Measurements from ENCODE around the gene AURKB. TPM values are rescaled to one million over a fixed set of nuclear protein-coding genes. Genes with fewer than 3 reads are reported as not detected.

Gene AURKB
- total and polyA plus RNA-seq, 10 of the 15 experiments (the other 5 are each of a cell fraction or from before 2014, with no cell fraction given), result 52.7 to 209 (median 128) TPM

DNA sequence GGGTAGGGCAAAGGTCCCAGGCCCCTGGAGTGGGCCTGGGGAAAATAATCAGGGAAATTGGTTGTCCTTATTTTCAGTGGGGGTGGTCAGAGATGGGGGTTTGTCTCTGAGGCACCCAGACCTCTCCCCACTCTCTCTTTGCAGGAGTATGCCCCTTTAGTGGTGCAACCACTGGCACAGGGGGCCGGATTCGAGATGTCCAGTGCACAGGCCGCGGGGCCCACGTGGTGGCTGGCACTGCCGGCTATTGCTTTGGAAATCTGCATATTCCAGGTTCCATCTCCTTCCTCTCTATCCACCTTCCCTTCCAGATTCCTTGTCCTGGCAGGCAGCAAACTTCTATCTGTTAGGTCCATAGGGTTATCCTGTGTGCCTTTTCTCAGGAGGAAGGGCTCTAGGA lies 46.3 kb upstream of the AURKB start (continued):
- TF ChIP-seq, protein P1, sequence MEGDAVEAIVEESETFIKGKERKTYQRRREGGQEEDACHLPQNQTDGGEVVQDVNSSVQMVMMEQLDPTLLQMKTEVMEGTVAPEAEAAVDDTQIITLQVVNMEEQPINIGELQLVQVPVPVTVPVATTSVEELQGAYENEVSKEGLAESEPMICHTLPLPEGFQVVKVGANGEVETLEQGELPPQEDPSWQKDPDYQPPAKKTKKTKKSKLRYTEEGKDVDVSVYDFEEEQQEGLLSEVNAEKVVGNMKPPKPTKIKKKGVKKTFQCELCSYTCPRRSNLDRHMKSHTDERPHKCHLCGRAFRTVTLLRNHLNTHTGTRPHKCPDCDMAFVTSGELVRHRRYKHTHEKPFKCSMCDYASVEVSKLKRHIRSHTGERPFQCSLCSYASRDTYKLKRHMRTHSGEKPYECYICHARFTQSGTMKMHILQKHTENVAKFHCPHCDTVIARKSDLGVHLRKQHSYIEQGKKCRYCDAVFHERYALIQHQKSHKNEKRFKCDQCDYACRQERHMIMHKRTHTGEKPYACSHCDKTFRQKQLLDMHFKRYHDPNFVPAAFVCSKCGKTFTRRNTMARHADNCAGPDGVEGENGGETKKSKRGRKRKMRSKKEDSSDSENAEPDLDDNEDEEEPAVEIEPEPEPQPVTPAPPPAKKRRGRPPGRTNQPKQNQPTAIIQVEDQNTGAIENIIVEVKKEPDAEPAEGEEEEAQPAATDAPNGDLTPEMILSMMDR (IDR thresholded peaks at IDR 0.05 in 2 of 3, conservative IDR thresholded peaks at IDR 0.05 in 1 of 3; ENCODE audit: control insufficient read depth in 2 of 3, extremely low read depth in 1 of 3, insufficient read depth in 1 of 3, low read depth in 3 of 3, low read length in 3 of 3), result no peak
- no peak for TF ChIP-seq STAT1 (conservative IDR thresholded peaks at IDR 0.05)

DNA sequence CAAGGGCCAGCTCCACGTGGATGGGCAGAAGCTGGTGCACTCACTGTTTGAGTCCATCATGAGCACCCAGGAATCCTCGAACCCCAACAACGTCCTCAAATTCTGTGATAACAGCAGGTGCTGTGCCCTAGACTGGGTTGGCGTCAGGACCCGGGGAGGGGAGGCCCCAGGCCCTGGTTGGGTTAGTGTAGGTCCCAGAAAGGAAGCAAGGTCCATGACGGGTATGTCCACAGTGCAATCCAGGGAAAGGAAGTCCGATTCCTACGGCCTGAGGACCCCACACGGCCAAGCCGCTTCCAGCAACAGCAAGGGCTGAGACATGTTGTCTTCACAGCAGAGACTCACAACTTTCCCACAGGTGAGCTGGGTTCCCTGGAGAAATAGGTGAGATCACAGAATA lies 45.9 kb upstream of the AURKB start:
- in situ Hi-C loops (cut with MboI), result no loop called here
- Histone ChIP-seq H3K27me3 (replicated peaks in 1 of 2; ENCODE audit: control insufficient read depth in 2 of 2, insufficient read depth in 2 of 2, low read length in 1 of 2) (no peaks in the 10 kb centered on the region), H4K20me1 (ENCODE audit: control insufficient read depth, insufficient read depth) (no peaks in the 10 kb centered on the region), H3K4me3 (no peak overlapping the region), H3K9ac (ENCODE audit: control insufficient read depth, insufficient read depth, low read length) (no peak overlapping the region), H3K4me2 (ENCODE audit: control insufficient read depth, insufficient read depth) (no peak overlapping the region), H3K4me1 (ENCODE audit: control insufficient read depth, insufficient read depth, low read length) (no peaks in the 10 kb centered on the region), H3K9me3 (replicated peaks; ENCODE audit: control insufficient read depth, insufficient read depth, low read length) (no peaks in the 10 kb centered on the region), H3K79me2 (ENCODE audit: control insufficient read depth, insufficient read depth, low read length) (peaks cover 9% of the 10 kb centered on the region), H2AFZ (ENCODE audit: control insufficient read depth, low read depth, low read length) (no peak overlapping the region), H3K36me3 (ENCODE audit: control insufficient read depth in 2 of 2, insufficient read depth in 2 of 2, low read length in 1 of 2) (peaks cover 19 to 23% of the 10 kb centered on the region in 2 experiments), H3K27ac (ENCODE audit: control insufficient read depth, insufficient read depth) (no peak overlapping the region)
- 90% methylated on average over 10 of the region's 10 CpGs for WGBS (ENCODE audit: insufficient coverage, insufficient replicate concordance, low lambda C conversion rate, missing lambda C conversion rate)
- ATAC-seq (no peak), DNase-seq (ENCODE audit: low read depth, low spot score) (no peak), FAIRE-seq (no peak)
- SMC1A ChIA-PET (ENCODE audit: uncharacterized antibody, unreplicated experiment), result no interaction called here
- BruUV-seq (replicated peaks), result TSS peak; percentile 56
- RAD21 ChIA-PET (ENCODE audit: unreplicated experiment), result no interaction called here
- intact Hi-C loops (cut with micrococcal nuclease; ENCODE audit: unreplicated experiment), result no loop called here
- CTCF ChIA-PET, result interaction anchor here (0.6 to 1.3 kb wide), 2 partner anchors 39 to 45 kb away, joined by 3 to 4 read pairs; partner anchors contain the start of gene SLC25A35
- POLR2A ChIA-PET, result no interaction called here
- TF ChIP-seq MEF2B (IDR thresholded peaks at IDR 0.05; ENCODE audit: partially characterized antibody, poor library complexity, severe bottlenecking) (no peak), ZNF24 (IDR thresholded peaks at IDR 0.05) (no peak), SUZ12 (IDR thresholded peaks at IDR 0.05; ENCODE audit: unreplicated experiment) (no peak), RUNX3 (IDR thresholded peaks at IDR 0.05; ENCODE audit: low read length) (no peak), RELA (IDR thresholded peaks at IDR 0.05; ENCODE audit: borderline replicate concordance, partially characterized antibody) (no peak), BACH1 (IDR thresholded peaks at IDR 0.05; ENCODE audit: borderline replicate concordance) (no peak), NRF1 (conservative IDR thresholded peaks at IDR 0.05; ENCODE audit: low read depth, low read length) (no peak), CREM (IDR thresholded peaks at IDR 0.05; ENCODE audit: low read depth) (no peak)
- TF ChIP-seq, protein P2, sequence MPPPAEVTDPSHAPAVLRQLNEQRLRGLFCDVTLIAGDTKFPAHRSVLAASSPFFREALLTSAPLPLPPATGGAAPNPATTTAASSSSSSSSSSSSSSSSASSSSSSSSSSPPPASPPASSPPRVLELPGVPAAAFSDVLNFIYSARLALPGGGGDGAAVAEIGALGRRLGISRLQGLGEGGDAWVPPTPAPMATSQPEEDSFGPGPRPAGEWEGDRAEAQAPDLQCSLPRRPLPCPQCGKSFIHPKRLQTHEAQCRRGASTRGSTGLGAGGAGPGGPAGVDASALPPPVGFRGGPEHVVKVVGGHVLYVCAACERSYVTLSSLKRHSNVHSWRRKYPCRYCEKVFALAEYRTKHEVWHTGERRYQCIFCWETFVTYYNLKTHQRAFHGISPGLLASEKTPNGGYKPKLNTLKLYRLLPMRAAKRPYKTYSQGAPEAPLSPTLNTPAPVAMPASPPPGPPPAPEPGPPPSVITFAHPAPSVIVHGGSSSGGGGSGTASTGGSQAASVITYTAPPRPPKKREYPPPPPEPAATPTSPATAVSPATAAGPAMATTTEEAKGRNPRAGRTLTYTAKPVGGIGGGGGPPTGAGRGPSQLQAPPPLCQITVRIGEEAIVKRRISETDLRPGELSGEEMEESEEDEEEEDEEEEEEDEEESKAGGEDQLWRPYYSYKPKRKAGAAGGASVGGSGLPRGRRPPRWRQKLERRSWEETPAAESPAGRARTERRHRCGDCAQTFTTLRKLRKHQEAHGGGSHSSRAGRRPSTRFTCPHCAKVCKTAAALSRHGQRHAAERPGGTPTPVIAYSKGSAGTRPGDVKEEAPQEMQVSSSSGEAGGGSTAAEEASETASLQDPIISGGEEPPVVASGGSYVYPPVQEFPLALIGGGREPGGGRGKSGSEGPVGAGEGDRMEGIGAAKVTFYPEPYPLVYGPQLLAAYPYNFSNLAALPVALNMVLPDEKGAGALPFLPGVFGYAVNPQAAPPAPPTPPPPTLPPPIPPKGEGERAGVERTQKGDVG (CRISPR knock-in tag; IDR thresholded peaks at IDR 0.05), result no peak
- TF ChIP-seq, protein P3, sequence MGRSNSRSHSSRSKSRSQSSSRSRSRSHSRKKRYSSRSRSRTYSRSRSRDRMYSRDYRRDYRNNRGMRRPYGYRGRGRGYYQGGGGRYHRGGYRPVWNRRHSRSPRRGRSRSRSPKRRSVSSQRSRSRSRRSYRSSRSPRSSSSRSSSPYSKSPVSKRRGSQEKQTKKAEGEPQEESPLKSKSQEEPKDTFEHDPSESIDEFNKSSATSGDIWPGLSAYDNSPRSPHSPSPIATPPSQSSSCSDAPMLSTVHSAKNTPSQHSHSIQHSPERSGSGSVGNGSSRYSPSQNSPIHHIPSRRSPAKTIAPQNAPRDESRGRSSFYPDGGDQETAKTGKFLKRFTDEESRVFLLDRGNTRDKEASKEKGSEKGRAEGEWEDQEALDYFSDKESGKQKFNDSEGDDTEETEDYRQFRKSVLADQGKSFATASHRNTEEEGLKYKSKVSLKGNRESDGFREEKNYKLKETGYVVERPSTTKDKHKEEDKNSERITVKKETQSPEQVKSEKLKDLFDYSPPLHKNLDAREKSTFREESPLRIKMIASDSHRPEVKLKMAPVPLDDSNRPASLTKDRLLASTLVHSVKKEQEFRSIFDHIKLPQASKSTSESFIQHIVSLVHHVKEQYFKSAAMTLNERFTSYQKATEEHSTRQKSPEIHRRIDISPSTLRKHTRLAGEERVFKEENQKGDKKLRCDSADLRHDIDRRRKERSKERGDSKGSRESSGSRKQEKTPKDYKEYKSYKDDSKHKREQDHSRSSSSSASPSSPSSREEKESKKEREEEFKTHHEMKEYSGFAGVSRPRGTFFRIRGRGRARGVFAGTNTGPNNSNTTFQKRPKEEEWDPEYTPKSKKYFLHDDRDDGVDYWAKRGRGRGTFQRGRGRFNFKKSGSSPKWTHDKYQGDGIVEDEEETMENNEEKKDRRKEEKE (IDR thresholded peaks at IDR 0.05), result no peak
- TF ChIP-seq, protein P4, sequence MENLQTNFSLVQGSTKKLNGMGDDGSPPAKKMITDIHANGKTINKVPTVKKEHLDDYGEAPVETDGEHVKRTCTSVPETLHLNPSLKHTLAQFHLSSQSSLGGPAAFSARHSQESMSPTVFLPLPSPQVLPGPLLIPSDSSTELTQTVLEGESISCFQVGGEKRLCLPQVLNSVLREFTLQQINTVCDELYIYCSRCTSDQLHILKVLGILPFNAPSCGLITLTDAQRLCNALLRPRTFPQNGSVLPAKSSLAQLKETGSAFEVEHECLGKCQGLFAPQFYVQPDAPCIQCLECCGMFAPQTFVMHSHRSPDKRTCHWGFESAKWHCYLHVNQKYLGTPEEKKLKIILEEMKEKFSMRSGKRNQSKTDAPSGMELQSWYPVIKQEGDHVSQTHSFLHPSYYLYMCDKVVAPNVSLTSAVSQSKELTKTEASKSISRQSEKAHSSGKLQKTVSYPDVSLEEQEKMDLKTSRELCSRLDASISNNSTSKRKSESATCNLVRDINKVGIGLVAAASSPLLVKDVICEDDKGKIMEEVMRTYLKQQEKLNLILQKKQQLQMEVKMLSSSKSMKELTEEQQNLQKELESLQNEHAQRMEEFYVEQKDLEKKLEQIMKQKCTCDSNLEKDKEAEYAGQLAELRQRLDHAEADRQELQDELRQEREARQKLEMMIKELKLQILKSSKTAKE (IDR thresholded peaks at IDR 0.05; ENCODE audit: low read depth, poor library complexity, severe bottlenecking), result no peak

All from GM12878 (cell line).